IMR-90 (cell line): Measurements from ENCODE around the gene CLEC7A. TPM values are rescaled to one million over a fixed set of nuclear protein-coding genes. Genes with fewer than 3 reads are reported as not detected.

Experiments used
- ATAC-seq: fragments of 200-7000 bp; cut with Tn5 transposase; 2 replicates; pipeline ENCODE4 v1.9.1; 2020; ENCODE audit warnings: low read depth, mild to moderate bottlenecking, moderate library complexity
- BruUV-seq: library from RNA; stranded (reverse); fragments of 400-500 nt; replicated peaks from 2 replicates; lab custom pipeline; 2021; lab: Mats Ljungman, UMichigan
- CTCF ChIA-PET: fragments of 300-600 bp; formaldehyde crosslinking; extraction: SDS; loops from one replicate; lab custom pipeline; 2021; ENCODE audit warnings: antibody characterized with exemption; lab: Yijun Ruan, JAX
- POLR2A ChIA-PET: fragments of 300-600 bp; sonication (Branson Sonifier 250); formaldehyde crosslinking; loops from one replicate; lab custom pipeline; 2022; ENCODE audit warnings: antibody characterized with exemption; ENCODE audit not compliant: unreplicated experiment; lab: Charles Lee
- DNase-seq: peaks from one replicate; pipeline ENCODE4 v3.0.0; 2013
- H2AFZ ChIP-seq: replicated peaks from 2 replicates; pipeline ENCODE3; 2013; ENCODE audit warnings: low read length, mild to moderate bottlenecking; ENCODE audit not compliant: poor library complexity
- H2AK5ac ChIP-seq: 2 replicates; pipeline ENCODE4 v1.6.1; 2013; ENCODE audit warnings: low read depth, low read length, inconsistent platforms
- H2AK9ac ChIP-seq: replicated peaks from 2 replicates; pipeline ENCODE3; 2013; ENCODE audit warnings: mild to moderate bottlenecking, low read depth, low read length, moderate library complexity; ENCODE audit not compliant: poor library complexity
- H2BK120ac ChIP-seq: 2 replicates; pipeline ENCODE4 v1.6.1; 2013; ENCODE audit warnings: low read depth, low read length, inconsistent platforms
- H2BK15ac ChIP-seq: 3 replicates; pipeline ENCODE4 v1.6.1; 2013; ENCODE audit warnings: low read depth, low read length, inconsistent platforms
- H2BK20ac ChIP-seq: 2 replicates; pipeline ENCODE4 v1.6.1; 2013; ENCODE audit warnings: low read depth, mild to moderate bottlenecking, inconsistent platforms, low read length, moderate library complexity
- H2BK5ac ChIP-seq: 2 replicates; pipeline ENCODE4 v1.6.1; 2013; ENCODE audit warnings: mild to moderate bottlenecking, low read depth, low read length, inconsistent platforms; ENCODE audit not compliant: poor library complexity, severe bottlenecking
- H3K14ac ChIP-seq: replicated peaks from 2 replicates; pipeline ENCODE4 v1.6.1; 2013; ENCODE audit warnings: low read depth, low read length, inconsistent platforms
- H3K18ac ChIP-seq: 2 replicates; pipeline ENCODE4 v1.6.1; 2013; ENCODE audit warnings: low read depth, low read length, control low read depth
- H3K23ac ChIP-seq: 2 replicates; pipeline ENCODE4 v1.6.1; 2013; ENCODE audit warnings: low read depth, low read length, inconsistent platforms
- H3K27ac ChIP-seq: 2 replicates; pipeline ENCODE4 v1.5.1; 2013; ENCODE audit warnings: mild to moderate bottlenecking, control low read depth, low read length; ENCODE audit not compliant: insufficient read depth
- H3K27me3 ChIP-seq: 2 replicates; pipeline ENCODE4 v1.6.1; 2013; ENCODE audit warnings: low read length; ENCODE audit not compliant: control insufficient read depth, insufficient read depth
- H3K36me3 ChIP-seq: 2 replicates; pipeline ENCODE4 v1.6.1; 2013; ENCODE audit warnings: low read length, mixed read lengths; ENCODE audit not compliant: control insufficient read depth, insufficient read depth
- H3K4ac ChIP-seq: 2 replicates; pipeline ENCODE4 v1.6.1; 2013; ENCODE audit warnings: low read depth, low read length, inconsistent platforms
- H3K4me1 ChIP-seq: 2 replicates; pipeline ENCODE4 v1.6.1; 2013; ENCODE audit warnings: low read length, mixed read lengths; ENCODE audit not compliant: control insufficient read depth, insufficient read depth
- H3K4me2 ChIP-seq: 2 replicates; pipeline ENCODE4 v1.6.1; 2013; ENCODE audit warnings: low read depth, mild to moderate bottlenecking, control low read depth, low read length, moderate library complexity
- H3K4me3 ChIP-seq: 2 replicates; pipeline ENCODE4 v1.5.1; 2013; ENCODE audit warnings: low read depth, mild to moderate bottlenecking, control low read depth, low read length, moderate library complexity; ENCODE audit not compliant: insufficient read depth
- H3K56ac ChIP-seq: 2 replicates; pipeline ENCODE4 v1.6.1; 2013; ENCODE audit warnings: low read length, inconsistent platforms; ENCODE audit not compliant: insufficient read depth; ENCODE audit errors: extremely low read depth
- H3K79me1 ChIP-seq, 2 experiments: 2 replicates each; pipeline ENCODE4 v1.6.1; 2013; ENCODE audit warnings: low read length in 2 of 2, inconsistent platforms in 1 of 2, low read depth in 1 of 2
- H3K9ac ChIP-seq: 2 replicates; pipeline ENCODE4 v1.6.1; 2013; ENCODE audit warnings: low read depth, low read length, control low read depth
- H3K9me1 ChIP-seq: 2 replicates; pipeline ENCODE4 v1.6.1; 2013; ENCODE audit warnings: low read length, inconsistent platforms; ENCODE audit not compliant: insufficient read depth
- H3K9me3 ChIP-seq: 2 replicates; pipeline ENCODE4 v1.6.1; 2013; ENCODE audit warnings: low read length; ENCODE audit not compliant: control insufficient read depth, insufficient read depth
- H4K20me1 ChIP-seq: 2 replicates; pipeline ENCODE4 v1.6.1; 2013; ENCODE audit warnings: low read length, inconsistent platforms; ENCODE audit not compliant: insufficient read depth
- H4K5ac ChIP-seq: 2 replicates; pipeline ENCODE4 v1.6.1; 2013; ENCODE audit warnings: mild to moderate bottlenecking, low read depth, low read length, control low read depth
- H4K8ac ChIP-seq, 2 experiments: 2 replicates each; pipeline ENCODE4 v1.6.1; 2013; ENCODE audit warnings: low read depth in 2 of 2, low read length in 2 of 2, control low read depth in 1 of 2, inconsistent platforms in 1 of 2
- H4K91ac ChIP-seq: 2 replicates; pipeline ENCODE4 v1.6.1; 2013; ENCODE audit warnings: low read depth, low read length, inconsistent platforms; ENCODE audit not compliant: insufficient read depth
- MAZ ChIP-seq: IDR thresholded peaks from 2 replicates; pipeline ENCODE4 v1.6.1; 2012; ENCODE audit warnings: low read depth, mild to moderate bottlenecking, low read length, improper control_type of control experiment, moderate library complexity, borderline replicate concordance
- RAD21 ChIP-seq: IDR thresholded peaks from 2 replicates; pipeline ENCODE4 v1.6.1; 2012; ENCODE audit warnings: low read length, improper control_type of control experiment
- RFX5 ChIP-seq: IDR thresholded peaks from 2 replicates; pipeline ENCODE4 v1.8.0; 2012; ENCODE audit warnings: low read depth, mild to moderate bottlenecking, low read length, moderate library complexity
- WGBS, 2 experiments: methylation state at CpG; one replicate each; pipeline versions ENCODE4 v1.1.5 to v1.1.7; 2013; ENCODE audit warnings: missing lambda C conversion rate in 2 of 2; ENCODE audit not compliant: insufficient read length in 1 of 2; ENCODE audit errors: extremely low coverage in 2 of 2; 5-methylcytosine and 5-hydroxymethylcytosine counted together
- dilution Hi-C: fragments of 300-500 bp; cut with HindIII; formaldehyde crosslinking; loops from one replicate; pipeline ENCODE4 v1.14.3; 2018; ENCODE audit warnings: low sequenced_read_pairs; ENCODE audit not compliant: unreplicated experiment
- in situ Hi-C: fragments of 300-500 bp; cut with MboI; formaldehyde crosslinking; loops from 3 replicates; pipeline ENCODE4 v1.14.3; 2019; ENCODE audit warnings: low sequenced_read_pairs, inconsistent platforms, mixed read lengths
- intact Hi-C: fragments of 100-400 bp; cut with micrococcal nuclease; formaldehyde crosslinking; loops from 2 replicates; pipeline ENCODE4 v1.10.0; 2022
- polyA plus RNA-seq, 3 experiments: library from polyadenylated mRNA; depleted of rRNA; stranded (reverse); fragments of >200 nt; gene quantifications; 2 replicates each; pipeline ENCODE4 v1.2.3, GENCODE V29; 2012; ENCODE audit warnings: low replicate concordance in 1 of 3
- total RNA-seq: library from RNA; depleted of rRNA; stranded (reverse); fragments of >200 nt; gene quantifications from 2 replicates; pipeline ENCODE4 v1.2.3, GENCODE V29; 2012

CLEC7A gene
- total and polyA plus RNA-seq, 2 of the 4 experiments (the other 2 are of a cell fraction) = not detected

DNA sequence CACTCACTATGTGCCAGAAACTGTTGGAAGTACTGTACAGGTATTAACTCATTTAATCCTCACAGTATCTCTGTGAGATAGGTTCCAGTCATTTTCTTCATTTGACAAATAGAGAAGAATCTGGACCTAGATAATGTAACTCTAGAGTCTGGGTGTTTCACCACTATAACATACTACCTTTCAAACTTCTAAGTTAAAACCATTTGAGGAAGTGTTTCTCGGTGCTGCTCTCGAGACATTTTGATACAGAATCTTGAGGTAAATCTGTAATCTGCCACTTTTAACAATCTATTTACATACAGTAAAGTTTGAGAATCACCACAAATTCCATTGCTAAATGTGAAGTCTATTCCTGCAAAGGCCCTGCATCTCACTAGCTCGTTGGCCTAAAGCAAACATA, 33.1 kb upstream of the CLEC7A start:
- Histone ChIP-seq H3K4me1 (peaks cover 3% of the 10 kb centered on the region; the same call in 1 of the 2 replicates), H2BK120ac (no peak overlapping the region), H3K27ac (no peak overlapping the region), H2AFZ (no peak overlapping the region), H3K27me3 (no peaks in the 10 kb centered on the region), H4K8ac (no peak overlapping the region; a peak in 2 of 4 replicates), H4K5ac (no peak overlapping the region), H4K91ac (no peak overlapping the region), H2AK5ac (no peak overlapping the region), H2AK9ac (no peak overlapping the region), H2BK5ac (no peak overlapping the region), H3K4me2 (no peak overlapping the region), H4K20me1 (no peaks in the 10 kb centered on the region), H3K9me3 (no peaks in the 10 kb centered on the region), H3K79me1 (0 out of 4 replicates have a peak, but pooled peaks cover 0 to 4% of the 10 kb centered on the region in 2 experiments), H3K56ac (no peak overlapping the region), H2BK20ac (0 out of 2 replicates have a peak overlapping the region, but pooled peaks have one; percentile 32), H3K14ac (no peak overlapping the region), H3K9ac (no peak overlapping the region), H2BK15ac (no peak overlapping the region), H3K9me1 (no peaks in the 10 kb centered on the region), H3K18ac (no peak overlapping the region), H3K4me3 (no peak overlapping the region), H3K23ac (no peak overlapping the region), H3K36me3 (no peaks in the 10 kb centered on the region), H3K4ac (0 out of 2 replicates have a peak overlapping the region, but pooled peaks have one; percentile 8)
- no peak for DNase-seq
- POLR2A ChIA-PET = no interaction called here
- CTCF ChIA-PET = interaction anchor here (0.6 to 0.7 kb wide), 3 partner anchors 22 to 715 kb away, joined by 3 to 7 read pairs (median 4); no protein-coding TSS in a partner anchor
- no CpG with 5 or more reads among the region's 3 CpGs for WGBS, 2 experiments
- ATAC-seq = no peak
- intact Hi-C loops (no loop called here), in situ Hi-C loops (no loop called here), dilution Hi-C loops (no loop called here)
- TF ChIP-seq RAD21 (no peak), MAZ (no peak), RFX5 (no peak)
- BruUV-seq = no TSS peak
